D341Med (cell line): ENCODE results near the gene COX4I1.
"Not testable (repeated sequence)": the region's sequence is repeated elsewhere in the genome, so short reads cannot be mapped to it uniquely, and the experiment has no call there.

ENCODE experiments used
- DNase-seq: peaks from one replicate; pipeline ENCODE4 v3.0.0; 2012; ENCODE audit warnings: low spot score

The COX4I1 gene

GRCh38 chr16:85824161-85825135 is 25.0 kb downstream of the COX4I1 start:
- peak; percentile 15 for DNase-seq

- DNase-seq: peak; percentile 30
Measured at GRCh38 chr16:85825326-85825725, 25.8 kb downstream of the COX4I1 start.

- DNase-seq: no peak
Measured at GRCh38 chr16:85826686-85827247, 27.3 kb downstream of the COX4I1 start.

- no peak for DNase-seq
Measured at GRCh38 chr16:85828166-85828565, 28.7 kb downstream of the COX4I1 start.

- no peak for DNase-seq
Measured at GRCh38 chr16:85829171-85829719, 29.8 kb downstream of the COX4I1 start.

- no peak for DNase-seq
Measured at GRCh38 chr16:85829751-85830445, 30.4 kb downstream of the COX4I1 start.

GRCh38 chr16:85830821-85831220 is 31.3 kb downstream of the COX4I1 start:
- DNase-seq: no peak

- DNase-seq: no peak
Measured at GRCh38 chr16:85832570-85833218, 33.2 kb downstream of the COX4I1 start.

- DNase-seq: no peak
Measured at GRCh38 chr16:85833219-85833920, 33.9 kb downstream of the COX4I1 start.

GRCh38 chr16:85834741-85835140 is 35.2 kb downstream of the COX4I1 start:
- no peak for DNase-seq

GRCh38 chr16:85835227-85835751 is 35.8 kb downstream of the COX4I1 start:
- DNase-seq: no peak

- DNase-seq: no peak
Measured at GRCh38 chr16:85835956-85836705, 36.6 kb downstream of the COX4I1 start.

- DNase-seq: no peak
Measured at GRCh38 chr16:85836706-85837582, 37.4 kb downstream of the COX4I1 start.

GRCh38 chr16:85837654-85838053 is 38.2 kb downstream of the COX4I1 start:
- not testable (repeated sequence) for DNase-seq

GRCh38 chr16:85838381-85838780 is 38.9 kb downstream of the COX4I1 start:
- DNase-seq: no peak

GRCh38 chr16:85838876-85839585 is 39.5 kb downstream of the COX4I1 start:
- no peak for DNase-seq

- DNase-seq: no peak
Measured at GRCh38 chr16:85839681-85840240, 40.3 kb downstream of the COX4I1 start.

- DNase-seq: no peak
Measured at GRCh38 chr16:85840395-85840794, 40.9 kb downstream of the COX4I1 start.
